HG03469 (cell line): ENCODE measurements around the gene AFAP1L1.
A peak's percentile ranks its signal among the peaks of the same experiment; 100 is the strongest.

Source experiments
- ATAC-seq: cut with Tn5 transposase; IDR thresholded peaks from one replicate; pipeline ENCODE4 v1.9.1; 2021; ENCODE audit warnings: mild to moderate bottlenecking, moderate library complexity, moderate number of reproducible peaks; ENCODE audit not compliant: unreplicated experiment

The AFAP1L1 gene

DNA sequence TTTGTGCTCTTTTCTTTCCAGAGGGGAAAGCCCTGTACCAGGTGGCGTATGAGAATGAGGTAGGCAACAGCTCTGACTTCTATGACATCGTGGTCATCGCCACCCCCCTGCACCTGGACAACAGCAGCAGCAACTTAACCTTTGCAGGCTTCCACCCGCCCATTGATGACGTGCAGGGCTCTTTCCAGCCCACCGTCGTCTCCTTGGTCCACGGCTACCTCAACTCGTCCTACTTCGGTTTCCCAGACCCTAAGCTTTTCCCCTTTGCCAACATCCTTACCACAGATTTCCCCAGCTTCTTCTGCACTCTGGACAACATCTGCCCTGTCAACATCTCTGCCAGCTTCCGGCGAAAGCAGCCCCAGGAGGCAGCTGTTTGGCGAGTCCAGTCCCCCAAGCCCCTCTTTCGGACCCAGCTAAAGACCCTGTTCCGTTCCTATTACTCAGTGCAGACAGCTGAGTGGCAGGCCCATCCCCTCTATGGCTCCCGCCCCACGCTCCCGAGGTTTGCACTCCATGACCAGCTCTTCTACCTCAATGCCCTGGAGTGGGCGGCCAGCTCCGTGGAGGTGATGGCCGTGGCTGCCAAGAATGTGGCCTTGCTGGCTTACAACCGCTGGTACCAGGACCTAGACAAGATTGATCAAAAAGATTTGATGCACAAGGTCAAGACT lies 96.5 kb downstream of the AFAP1L1 start:
- ATAC-seq: no peak

DNA sequence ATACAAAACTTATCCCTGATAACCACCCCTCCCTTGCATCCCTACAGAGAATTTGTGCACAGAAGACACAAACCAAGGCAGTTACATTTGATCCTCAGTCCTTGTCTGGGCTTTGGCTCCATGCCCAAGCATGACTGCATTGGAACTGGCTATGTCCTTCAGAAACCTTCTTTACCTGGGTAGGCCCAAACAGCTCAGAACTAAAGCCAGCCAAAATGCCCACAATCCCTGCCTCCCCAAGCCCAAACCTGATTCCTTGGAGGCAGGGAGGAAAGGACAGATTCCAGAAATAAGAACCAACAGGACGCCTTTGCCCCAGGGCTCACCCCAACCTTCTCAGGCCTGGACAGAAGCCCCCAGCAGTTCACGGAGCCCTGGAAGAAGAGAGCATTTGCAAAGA lies 99.2 kb downstream of the AFAP1L1 start:
- no peak for ATAC-seq

DNA sequence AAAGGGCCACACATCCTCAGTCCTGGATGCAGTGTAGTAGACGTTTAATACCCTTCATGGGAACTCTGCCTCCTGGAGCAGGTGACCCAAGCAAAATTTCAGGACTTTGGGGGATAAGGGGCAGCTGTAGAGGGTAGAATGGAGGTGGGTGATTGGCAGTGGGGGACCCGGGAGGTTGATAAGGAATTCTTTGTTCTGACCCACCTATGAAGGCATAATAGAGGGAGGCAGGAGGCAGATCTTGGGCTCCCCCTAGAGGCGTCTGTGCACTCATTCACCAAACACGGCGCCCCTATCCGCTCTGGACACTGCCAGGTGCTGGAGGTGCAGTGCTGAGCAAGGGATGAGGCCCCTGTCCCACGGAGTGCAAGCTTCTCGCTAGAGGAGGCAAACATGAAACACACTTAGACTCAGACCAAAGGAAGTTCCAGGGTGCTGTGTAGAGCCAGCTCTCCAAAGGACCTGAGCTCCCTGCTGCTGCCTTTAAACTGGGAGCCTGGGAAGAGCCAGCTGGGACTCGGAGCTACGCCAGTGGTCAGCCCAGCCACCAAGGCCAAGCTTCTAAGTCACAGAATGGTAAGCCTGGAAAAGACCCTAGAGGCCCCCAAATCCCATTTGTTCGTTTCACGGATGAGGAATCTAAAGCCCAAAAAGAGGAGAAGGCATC lies 99.8 kb downstream of the AFAP1L1 start:
- peak; percentile 63 for ATAC-seq

DNA sequence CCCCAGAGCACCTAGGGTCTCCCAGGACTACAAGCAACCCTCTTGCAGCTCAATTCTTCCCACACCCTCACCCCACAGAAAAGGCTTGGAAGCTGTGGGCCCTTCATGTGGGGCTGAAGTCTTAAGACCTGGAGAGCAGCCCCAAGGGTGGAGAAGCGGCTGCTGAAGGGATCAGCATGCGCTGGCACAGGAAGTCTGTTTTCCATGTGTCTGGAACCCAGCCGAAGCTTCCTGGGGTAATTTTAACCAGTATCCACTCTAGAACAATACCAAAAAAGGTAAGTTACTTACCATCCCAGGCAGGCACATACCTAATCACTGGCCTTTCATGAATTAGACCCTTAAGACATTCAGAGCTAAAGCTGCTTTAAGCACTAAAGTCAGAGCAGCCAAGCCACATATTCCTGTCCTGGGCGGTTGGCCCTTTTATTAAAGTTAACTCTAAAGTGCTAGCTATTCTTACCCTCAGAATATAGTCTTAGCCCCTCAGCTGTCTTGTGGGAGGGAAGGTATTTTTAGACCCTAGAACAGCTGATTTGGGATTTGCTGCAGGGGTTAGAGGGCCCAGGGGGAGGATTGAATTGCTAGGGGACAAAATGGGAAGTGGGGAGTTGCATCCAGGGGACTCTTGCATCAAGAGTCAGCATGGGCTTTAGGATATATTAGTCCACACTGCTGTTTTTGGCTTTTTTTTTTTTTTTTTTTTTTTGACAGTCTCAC lies 100.6 kb downstream of the AFAP1L1 start:
- no peak for ATAC-seq

DNA sequence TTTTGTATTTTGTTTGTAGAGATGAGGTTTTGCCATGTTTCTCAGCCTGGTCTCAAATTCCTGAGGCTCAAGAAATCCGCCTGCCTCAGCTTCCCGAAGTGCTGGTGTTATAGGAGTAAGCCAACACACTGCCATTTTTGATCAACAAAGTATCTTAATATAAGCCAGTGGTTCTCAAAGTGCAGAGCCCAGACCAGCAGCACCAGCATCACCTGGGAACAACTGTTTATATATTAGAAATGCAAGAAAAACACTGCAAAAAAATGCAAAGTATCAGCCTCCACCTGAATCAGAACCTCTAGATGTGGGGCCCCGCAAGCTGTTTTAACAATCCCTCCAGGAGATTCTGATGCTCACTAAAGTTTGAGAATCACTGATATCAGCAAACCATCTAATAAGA lies 101.3 kb downstream of the AFAP1L1 start:
- ATAC-seq: no peak

DNA sequence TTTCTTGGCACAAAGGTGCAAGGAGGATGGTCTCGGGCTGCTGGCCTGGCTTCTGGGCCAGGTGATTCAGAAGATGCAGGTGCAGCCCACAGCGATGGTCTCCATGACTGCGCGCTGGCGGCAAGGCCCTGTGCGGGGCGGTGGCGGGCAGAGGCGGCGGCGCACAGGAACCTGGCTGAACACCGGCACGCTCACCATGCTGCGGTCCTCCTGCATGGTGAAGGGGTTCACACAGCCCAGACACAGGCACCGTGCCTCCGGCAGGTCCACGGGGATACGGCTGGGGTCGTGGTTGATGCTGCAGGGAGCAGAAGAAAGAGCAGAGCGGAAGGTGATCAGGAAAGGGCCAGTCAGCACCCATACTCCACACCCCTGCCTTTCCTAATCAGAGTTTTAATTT lies 102.6 kb downstream of the AFAP1L1 start:
- no peak for ATAC-seq

DNA sequence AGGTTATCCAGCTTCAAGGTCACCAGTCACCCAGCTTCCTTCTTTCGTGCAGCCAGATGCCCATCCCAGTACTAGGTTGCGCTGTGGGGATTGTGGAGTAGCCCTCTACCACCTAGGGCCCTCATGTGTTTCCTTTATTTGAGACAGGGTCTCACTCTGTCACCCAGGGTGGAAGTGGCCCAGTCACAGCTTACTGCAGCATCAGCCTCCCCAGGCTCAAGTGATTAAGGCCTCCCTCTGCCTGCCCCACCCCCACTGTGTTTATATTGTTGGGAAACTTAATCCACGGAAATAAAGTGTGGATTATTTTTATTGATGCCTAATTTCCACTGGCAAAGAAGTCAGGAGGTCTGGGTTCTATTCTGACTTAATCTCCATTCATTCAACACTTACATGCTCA lies 103.1 kb downstream of the AFAP1L1 start:
- no peak for ATAC-seq

DNA sequence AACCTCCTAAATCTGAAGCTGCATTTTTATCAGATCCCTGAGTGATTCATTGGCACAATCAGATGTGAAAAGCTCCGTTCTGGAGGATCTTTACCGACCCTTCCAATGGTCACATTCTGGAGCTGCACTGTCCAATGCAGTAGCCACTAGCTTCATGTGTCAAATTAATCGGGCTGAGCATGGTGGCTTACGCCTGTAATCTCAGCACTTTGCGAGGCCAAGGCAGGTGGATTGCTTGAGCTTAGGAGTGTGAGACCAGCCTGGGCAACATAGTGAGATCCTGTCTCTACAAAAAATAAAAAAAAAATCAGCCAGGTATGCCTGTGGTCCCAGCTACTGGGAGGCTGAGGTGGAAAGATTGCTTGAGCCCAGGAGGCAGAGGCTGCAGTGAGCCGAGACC lies 103.8 kb downstream of the AFAP1L1 start:
- ATAC-seq: no peak

DNA sequence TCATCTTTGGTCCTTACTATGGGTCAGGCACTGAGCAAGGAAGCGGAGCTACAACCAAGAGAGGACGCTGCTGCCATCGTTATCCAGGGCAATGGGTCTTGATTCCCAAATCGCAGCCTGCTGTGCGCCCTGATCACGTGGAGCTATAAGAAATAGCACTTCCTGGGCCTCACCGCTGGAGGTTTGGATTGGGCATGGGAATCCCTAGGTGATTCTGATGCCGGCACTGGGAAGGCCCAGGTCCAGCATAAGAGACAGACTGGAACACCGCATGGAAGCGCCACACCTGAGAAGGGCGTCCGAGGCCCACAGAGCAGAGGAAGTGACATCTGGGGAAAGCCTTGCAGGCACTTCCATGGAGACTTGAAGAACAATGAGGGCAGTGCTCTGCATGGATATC lies 104.4 kb downstream of the AFAP1L1 start:
- no peak for ATAC-seq

DNA sequence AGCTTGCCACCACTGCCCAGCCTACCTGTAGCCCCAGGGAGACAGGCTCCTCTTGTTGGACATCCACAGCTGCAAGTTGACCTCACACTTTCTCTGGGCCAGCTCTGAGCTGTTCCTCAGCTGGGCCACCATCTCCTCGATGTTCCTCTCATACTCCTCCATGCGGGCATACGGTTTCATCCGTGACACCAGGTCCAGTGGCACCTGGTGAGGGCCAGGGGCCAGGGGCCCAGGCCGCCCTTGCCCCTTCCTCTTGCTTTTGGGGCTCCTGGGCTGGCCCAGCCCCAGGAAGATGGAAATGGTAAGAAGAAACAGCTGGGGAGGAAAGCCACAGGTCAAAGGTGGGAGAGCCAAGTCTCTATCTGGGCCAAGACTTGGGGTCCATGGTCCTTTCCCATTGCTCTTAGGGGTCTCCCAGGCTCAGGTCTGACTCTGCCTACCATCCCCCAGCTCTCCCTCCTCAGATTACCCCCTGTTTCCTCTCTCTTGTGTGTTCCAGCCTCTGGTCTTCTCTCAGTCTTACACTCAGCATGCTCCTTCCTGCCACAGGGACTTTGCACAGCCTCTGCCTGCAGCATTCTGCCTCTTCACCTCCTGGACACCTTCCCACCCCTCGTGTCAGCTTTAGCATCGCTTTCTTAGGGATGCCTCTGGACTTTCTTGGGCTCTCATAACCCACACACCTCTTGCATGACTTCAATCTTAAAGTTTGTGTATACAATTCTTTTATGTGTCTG lies 105.2 kb downstream of the AFAP1L1 start:
- no peak for ATAC-seq

DNA sequence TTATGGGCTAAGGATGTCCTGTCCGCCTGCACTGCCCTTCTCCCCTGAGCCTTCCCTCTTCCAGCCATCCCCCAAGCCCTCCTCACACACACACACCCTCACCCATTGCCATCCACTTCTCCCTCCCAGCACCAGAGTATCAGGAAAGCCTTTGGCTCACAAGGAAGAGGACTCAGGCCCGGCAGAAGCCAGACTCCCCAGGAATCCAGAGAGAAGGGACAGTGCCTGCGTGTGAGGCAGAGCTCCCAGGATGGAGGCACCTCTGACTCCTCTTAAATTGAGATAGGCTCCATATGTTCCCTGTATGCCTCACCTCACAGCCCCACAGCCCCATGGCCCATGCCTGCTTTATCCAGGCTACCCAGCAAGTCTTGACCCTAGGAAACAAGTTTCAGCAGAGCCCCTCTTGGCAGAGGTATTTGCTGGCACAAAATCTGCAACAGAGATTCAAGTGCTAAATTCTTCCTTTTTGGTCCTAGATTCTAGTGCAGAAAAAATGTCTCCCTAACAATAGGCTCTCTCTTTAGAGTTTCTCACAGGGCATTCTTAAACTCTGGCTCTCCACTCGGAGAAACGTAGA lies 106.7 kb downstream of the AFAP1L1 start:
- ATAC-seq: no peak

DNA sequence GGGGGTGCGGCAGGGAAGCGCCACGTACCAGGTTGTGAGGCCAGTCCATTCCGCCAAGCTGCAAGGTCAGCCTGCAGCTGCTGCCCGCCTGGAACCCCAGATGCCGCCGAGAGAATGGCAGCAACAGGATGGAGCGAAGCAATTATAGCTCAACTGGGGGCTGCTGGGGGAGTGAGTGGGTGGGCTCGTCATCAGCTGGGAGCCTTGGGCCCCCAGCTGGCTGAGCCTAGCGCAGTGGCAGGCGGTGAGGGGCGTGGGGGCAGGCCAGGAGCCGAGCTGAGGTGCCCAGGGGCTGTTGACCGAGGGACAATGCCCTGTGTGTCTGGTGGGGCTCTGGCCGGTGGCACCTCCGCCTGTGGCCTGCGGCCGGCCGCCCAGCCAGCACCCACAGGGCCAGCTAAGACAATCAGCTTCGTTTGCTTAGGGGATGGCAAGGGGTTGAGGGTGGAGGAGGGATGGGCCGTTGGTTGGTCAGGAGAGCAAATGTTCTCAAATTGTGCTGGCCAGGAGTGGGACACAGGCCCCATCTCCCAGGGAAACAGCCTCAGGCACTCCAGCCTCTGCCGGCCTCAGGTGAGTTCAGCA lies 107.6 kb downstream of the AFAP1L1 start, which contains the start of gene IL17B:
Gene IL17B, minus strand, starts transcription at position 116 of the 585 bp plus-strand sequence. Its CDS starts 67 bp downstream, at position 49.
- no peak for ATAC-seq

DNA sequence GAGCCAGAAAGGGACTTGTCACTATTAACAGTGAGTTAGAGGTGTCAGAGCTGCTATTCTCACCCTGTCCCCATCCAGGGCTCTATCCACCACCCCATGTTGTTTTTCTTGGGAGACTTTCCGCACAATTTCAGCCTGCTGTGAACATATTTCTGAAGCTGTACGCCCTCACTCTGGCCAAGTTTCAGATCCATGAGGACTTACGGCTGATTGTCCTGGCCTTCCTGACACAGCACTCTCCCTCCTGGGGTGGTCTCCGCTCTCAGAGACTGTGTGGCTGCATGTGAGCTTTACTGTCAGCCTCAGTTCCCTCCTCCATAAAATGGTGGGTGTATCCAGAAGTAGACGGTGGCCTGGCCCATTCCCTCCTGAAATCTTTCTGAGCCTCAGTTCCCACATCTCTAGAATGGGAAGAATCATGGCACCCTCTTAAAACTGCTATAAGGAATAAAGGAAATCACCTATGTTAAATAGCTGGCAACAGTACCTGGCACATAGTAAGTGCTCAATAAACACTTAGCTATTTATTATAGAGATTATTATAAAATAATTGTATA lies 108.2 kb downstream of the AFAP1L1 start:
- no peak for ATAC-seq

DNA sequence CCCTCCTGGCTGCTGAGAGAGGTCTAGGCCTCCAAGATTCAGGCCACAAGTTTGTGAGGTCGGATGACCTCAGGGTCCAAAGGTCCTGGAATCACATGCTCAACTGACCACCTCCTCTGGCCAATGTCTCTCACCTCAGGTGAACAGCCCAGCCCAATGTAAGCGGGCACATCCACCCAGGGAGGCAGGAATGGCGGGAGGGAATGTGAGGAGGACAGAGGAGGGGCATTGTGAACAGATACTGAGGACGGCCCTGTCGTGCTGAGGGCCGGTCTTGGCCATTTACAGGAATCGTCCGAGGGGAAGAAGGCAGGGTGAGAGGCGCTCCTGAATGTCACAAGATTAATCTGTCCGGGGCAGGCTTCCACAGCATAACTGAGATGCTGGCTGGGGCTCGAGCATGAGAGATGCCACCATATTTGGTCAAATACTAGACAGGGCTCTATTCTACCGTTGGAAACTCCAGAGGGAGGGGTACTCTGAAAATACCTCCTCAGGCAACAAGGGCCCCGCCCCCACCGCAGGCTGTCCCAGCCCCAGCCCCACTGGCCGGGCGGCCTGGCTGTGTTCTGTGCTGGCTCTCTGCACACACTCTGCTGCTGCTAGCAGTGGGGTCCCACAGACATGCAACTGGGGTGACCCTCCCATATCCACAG lies 108.9 kb downstream of the AFAP1L1 start:
- ATAC-seq: no peak

DNA sequence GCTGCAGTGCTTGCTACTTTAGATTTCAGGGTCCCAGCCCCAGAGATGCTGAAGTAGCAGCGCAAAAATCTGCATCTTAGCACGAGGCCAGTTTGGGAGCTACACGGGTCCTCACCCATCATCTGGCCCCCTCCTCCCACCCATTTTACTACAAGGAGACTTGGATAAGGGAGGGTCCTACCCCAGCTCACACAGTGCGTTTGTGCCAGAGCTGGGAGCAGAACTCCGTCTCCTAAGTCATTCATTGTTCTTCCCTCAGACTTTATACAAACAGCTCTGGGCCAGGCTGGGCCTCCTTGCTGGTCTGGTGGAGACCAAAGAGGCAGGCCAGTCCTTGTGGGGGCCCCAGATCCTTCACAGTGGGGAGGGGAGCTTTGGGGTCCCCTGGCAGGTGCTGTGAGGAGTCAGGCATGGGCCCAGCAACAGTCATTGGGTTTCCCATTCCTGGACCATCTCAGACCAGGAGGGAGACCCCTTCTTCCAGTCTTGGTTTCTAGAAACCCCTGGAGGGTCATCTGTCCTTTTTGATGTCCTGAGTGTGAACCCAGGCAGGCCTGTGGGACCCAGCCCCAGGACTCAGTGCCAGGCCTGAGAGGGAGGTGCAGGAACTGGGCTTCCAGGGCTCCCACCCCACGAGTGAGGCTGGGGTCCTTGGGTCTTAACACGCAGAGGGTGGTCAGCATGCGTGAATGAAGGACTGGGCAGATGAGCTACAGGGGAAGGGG lies 109.8 kb downstream of the AFAP1L1 start:
- no peak for ATAC-seq

DNA sequence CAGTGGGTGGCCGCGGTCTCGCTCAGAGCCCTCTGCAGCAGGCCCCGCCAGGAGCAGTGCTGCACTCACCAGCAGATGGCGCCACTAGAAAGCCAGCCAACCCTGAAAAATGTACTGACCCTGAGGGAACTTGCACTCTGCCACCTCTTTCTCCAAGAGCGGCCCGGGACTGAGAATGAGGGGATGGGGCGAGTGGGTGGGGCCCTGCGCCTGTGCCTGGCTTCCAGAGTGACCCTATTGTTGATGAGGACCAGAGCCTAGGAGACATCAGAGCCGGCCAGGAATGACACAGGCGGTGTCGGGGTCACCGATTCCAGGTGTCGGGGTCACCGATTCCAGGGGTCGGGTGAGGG lies 110.3 kb downstream of the AFAP1L1 start:
- peak; percentile 73 for ATAC-seq

DNA sequence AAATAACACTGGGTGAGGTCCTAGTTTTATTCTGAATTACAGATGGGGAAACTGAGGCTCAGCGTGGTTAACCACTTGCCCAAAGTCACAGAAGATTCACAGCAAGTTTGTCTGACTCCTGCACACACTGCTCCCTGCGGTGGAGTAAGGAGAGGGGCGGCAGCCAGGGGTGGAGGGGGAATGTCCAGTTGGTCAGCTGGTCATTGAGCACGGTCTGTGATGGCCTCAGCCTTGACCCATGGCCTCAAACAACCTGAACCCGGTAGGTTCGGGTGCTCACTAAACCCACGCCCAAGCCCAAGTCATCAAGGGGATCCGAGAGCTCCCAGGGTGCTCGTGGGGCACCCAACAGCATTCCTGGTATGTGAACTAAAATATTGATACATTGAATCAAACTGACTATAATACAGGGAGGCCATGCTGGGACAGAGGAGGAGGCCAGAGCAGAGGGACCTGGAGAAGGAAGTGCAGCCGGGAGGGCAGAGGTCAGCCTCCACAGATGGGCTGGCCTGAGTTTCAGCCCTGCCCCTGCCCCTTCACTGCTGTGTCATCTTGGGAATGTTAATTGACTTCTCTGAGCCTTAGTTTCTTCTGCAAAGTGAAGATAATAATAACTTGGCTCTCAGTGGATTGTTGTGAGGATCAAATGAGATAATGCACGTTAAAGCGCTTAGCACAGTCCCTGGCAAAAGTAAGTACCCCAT lies 111.0 kb downstream of the AFAP1L1 start:
- ATAC-seq: no peak

DNA sequence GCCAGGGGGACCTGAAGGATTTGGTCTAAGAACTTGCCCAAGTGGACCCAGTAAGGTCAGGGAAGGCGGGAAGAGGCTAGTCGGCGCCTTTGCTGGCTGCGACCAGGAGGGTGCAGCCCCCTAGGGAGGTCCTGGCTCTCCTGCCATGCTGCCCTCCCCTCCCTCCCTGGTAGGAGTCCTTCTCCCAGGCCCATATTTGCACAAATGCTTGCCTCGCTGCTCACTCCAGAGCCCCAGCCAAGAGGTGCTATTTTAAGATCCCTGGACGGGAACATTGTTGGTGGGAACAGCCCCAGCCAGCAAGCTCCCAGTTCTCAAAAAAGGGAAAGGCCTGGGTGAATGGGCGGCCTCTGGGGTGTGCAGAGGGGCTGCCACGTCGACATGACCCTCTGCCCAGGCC lies 111.7 kb downstream of the AFAP1L1 start:
- no peak for ATAC-seq

DNA sequence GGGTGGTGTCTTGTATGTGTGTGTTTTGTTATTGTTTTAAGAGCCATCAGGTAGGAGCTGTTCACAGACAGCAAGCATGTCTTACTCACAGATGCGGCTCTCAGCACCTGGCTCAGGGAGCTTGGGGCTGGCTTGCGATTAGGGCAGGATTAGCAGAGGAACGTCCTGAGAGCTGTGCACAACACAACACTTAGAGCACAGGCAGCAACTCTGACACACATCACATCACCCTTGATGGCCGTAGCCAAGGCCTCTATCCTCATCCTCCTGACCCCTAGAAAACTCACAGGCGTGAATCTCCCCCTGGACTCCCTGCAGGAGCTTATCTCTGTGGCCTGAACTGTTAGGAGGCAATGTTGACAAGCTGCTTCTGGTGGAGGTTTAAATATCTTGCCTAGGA lies 114.5 kb downstream of the AFAP1L1 start:
- no peak for ATAC-seq
